Measurements from ENCODE around the gene PMF1. TPM values are rescaled to one million over a fixed set of nuclear protein-coding genes. Genes with fewer than 3 reads are reported as not detected.

Gene PMF1
- total RNA-seq, 1 donor from 2014 or later, result 55.3 TPM

- H3K4me3 ChIP-seq (ENCODE audit: low read depth, low read length), result peak within 1 kb of the TSS; percentile 67
- TF ChIP-seq, protein P1, sequence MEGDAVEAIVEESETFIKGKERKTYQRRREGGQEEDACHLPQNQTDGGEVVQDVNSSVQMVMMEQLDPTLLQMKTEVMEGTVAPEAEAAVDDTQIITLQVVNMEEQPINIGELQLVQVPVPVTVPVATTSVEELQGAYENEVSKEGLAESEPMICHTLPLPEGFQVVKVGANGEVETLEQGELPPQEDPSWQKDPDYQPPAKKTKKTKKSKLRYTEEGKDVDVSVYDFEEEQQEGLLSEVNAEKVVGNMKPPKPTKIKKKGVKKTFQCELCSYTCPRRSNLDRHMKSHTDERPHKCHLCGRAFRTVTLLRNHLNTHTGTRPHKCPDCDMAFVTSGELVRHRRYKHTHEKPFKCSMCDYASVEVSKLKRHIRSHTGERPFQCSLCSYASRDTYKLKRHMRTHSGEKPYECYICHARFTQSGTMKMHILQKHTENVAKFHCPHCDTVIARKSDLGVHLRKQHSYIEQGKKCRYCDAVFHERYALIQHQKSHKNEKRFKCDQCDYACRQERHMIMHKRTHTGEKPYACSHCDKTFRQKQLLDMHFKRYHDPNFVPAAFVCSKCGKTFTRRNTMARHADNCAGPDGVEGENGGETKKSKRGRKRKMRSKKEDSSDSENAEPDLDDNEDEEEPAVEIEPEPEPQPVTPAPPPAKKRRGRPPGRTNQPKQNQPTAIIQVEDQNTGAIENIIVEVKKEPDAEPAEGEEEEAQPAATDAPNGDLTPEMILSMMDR (IDR thresholded peaks at IDR 0.05; ENCODE audit: insufficient read depth, low read length, severe bottlenecking), result no peak
- H3K36me3 ChIP-seq (ENCODE audit: control insufficient read depth, insufficient read depth, low read length), result peaks cover 23% of the 10 kb centered on the region
- H3K27me3 ChIP-seq (ENCODE audit: control insufficient read depth, insufficient read depth, low read length), result no peaks in the 10 kb centered on the region
- peak; percentile 97 for DNase-seq (ENCODE audit: low read depth)
- no peak for FAIRE-seq
These were observed 69.8 kb downstream of the PMF1 start, which contains the start of gene SMG5 for GRCh38 chr1:156282479-156283222. Gene SMG5 (minus strand): TSS chr1:156282825. CDS start chr1:156282680, 145 bp downstream.

- no peak for DNase-seq (ENCODE audit: low read depth)
- H3K4me3 ChIP-seq (ENCODE audit: low read depth, low read length), result peak overlapping the region; percentile 67
- no peak for FAIRE-seq
- TF ChIP-seq, protein P1 (IDR thresholded peaks at IDR 0.05; ENCODE audit: insufficient read depth, low read length, severe bottlenecking), result no peak
- peaks cover 18% of the 10 kb centered on the region for H3K36me3 ChIP-seq (ENCODE audit: control insufficient read depth, insufficient read depth, low read length)
- H3K27me3 ChIP-seq (ENCODE audit: control insufficient read depth, insufficient read depth, low read length), result no peaks in the 10 kb centered on the region
These were observed 70.7 kb downstream of the PMF1 start for GRCh38 chr1:156283521-156283920.

- FAIRE-seq (no peak), DNase-seq (ENCODE audit: low read depth) (peak; percentile 74)
- TF ChIP-seq, protein P1 (IDR thresholded peaks at IDR 0.05; ENCODE audit: insufficient read depth, low read length, severe bottlenecking), result no peak
- H3K4me3 ChIP-seq (ENCODE audit: low read depth, low read length), result peak within 1 kb of the TSS; percentile 67
- no peaks in the 10 kb centered on the region for H3K27me3 ChIP-seq (ENCODE audit: control insufficient read depth, insufficient read depth, low read length)
- H3K36me3 ChIP-seq (ENCODE audit: control insufficient read depth, insufficient read depth, low read length), result peaks cover 19% of the 10 kb centered on the region
These were observed 71.3 kb downstream of the PMF1 start, which contains the start of gene TMEM79 for GRCh38 chr1:156284112-156284511. Gene TMEM79 (plus strand): TSS chr1:156284325. CDS start chr1:156285227, 902 bp downstream.

DNA sequence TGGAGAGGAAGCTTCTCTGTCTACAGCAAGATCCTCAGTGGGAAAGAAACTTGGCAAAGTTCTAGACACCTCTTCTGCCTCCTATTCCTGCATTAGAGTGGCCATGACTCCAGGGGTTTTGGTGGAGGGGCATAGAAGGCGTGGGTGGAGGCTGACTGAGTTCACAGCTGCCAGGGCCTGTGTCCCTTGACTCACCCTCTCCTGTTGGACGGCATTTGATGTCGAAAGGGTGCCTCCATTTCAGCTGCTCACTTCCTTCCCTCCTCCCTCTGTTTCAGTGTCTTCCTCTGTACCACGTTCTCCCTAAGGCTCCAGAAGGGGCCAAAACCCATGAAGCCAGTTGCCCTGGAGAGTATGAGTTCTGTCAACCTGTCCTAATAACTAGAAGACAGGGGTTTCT lies 72.0 kb downstream of the PMF1 start:
- H3K36me3 ChIP-seq (ENCODE audit: control insufficient read depth, insufficient read depth, low read length), result peaks cover 20% of the 10 kb centered on the region
- DNase-seq (ENCODE audit: low read depth) (peak; percentile 87), FAIRE-seq (no peak)
- H3K27me3 ChIP-seq (ENCODE audit: control insufficient read depth, insufficient read depth, low read length), result no peaks in the 10 kb centered on the region
- peak overlapping the region; percentile 52 for H3K4me3 ChIP-seq (ENCODE audit: low read depth, low read length)
- TF ChIP-seq, protein P1 (IDR thresholded peaks at IDR 0.05; ENCODE audit: insufficient read depth, low read length, severe bottlenecking), result no peak

DNA sequence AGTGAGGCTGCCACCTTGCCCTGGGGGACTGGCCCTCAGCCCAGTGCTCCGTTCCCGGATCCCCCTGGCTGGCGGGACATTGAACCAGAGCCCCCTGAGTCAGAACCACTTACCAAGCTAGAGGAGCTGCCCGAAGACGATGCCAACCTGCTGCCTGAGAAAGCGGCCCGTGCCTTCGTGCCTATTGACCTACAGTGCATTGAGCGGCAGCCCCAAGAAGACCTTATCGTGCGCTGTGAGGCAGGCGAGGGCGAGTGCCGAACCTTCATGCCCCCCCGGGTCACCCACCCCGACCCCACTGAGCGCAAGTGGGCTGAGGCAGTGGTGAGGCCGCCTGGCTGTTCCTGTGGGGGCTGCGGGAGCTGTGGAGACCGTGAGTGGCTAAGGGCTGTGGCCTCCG lies 72.6 kb downstream of the PMF1 start:
- peak overlapping the region; percentile 52 for H3K4me3 ChIP-seq (ENCODE audit: low read depth, low read length)
- no peak for DNase-seq (ENCODE audit: low read depth)
- no peaks in the 10 kb centered on the region for H3K27me3 ChIP-seq (ENCODE audit: control insufficient read depth, insufficient read depth, low read length)
- H3K36me3 ChIP-seq (ENCODE audit: control insufficient read depth, insufficient read depth, low read length), result peaks cover 20% of the 10 kb centered on the region
- TF ChIP-seq, protein P1 (IDR thresholded peaks at IDR 0.05; ENCODE audit: insufficient read depth, low read length, severe bottlenecking), result no peak
- no peak for FAIRE-seq
